ENCODE measurements around the gene SRD5A1.

SRD5A1 gene

DNA sequence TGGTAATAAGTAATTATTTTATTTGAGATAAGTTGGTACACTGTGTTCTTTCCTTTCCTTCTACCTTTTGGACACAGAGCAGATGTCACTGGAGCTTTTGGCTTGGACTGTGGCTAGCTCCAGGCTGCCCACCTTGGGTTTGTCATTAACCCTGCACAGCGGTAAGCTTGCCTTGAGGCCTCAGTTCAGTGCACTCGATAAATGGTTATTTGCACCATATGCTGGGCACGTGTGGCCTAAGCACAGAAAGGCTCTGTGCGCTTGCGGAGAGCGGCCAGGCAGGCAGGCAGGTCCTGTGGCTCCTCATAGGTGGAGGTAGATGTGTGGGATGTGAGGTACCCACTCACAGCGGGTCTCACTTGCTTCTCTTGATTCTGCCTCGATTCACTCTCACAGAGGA is 50.0 kb downstream of the SRD5A1 start:
- no peak for TF ChIP-seq CTCF (conservative IDR thresholded peaks at IDR 0.05; ENCODE audit: control insufficient read depth, insufficient read depth, low read depth, low read length)
- H3K4me3 ChIP-seq (ENCODE audit: control insufficient read depth, low read depth, low read length): no peak overlapping the region
- DNase-seq (ENCODE audit: low read depth): no peak

DNA sequence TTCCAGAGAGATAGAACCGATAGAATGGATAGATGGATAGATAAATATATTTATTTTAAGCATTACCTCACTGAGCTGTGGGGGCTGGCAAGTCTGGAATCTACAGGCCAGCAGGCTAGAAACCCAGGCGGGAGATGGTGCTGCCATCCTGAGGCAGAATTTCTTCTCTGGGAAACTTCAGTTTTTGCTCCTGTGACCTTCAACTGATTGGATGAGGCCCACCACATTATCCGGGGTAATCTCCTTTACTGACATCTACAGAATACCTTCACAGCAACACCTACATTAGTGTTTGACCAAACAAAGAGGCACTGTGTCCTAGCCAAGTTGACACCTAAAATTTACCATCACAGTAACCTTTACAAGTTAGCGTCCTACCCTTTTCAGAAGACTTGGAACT is 50.8 kb downstream of the SRD5A1 start:
- DNase-seq (ENCODE audit: low read depth): no peak
- H3K4me3 ChIP-seq (ENCODE audit: control insufficient read depth, low read depth, low read length): no peak overlapping the region
- no peak for TF ChIP-seq CTCF (conservative IDR thresholded peaks at IDR 0.05; ENCODE audit: control insufficient read depth, insufficient read depth, low read depth, low read length)

DNA sequence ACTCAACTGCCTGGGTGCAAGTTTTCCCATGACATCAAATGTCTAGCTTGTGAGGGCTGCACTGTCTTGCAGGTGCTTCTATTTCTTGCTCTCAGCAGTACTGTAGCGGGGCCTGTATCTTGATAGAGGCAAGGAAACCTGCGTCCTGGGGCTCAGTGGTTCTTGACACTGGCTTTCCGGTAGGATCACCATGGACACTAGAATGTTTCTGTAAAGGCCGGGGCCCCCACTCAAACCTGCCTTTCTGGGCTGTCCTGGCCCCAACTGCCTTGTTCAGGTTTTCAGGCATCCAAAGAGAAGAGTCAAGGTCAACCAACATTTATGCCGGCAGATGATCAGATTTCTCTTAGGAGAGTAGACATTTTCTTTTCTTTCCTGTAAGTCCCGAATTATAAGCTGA is 53.3 kb downstream of the SRD5A1 start:
- no peak overlapping the region for H3K4me3 ChIP-seq (ENCODE audit: control insufficient read depth, low read depth, low read length)
- no peak for TF ChIP-seq CTCF (conservative IDR thresholded peaks at IDR 0.05; ENCODE audit: control insufficient read depth, insufficient read depth, low read depth, low read length)
- DNase-seq (ENCODE audit: low read depth): no peak

GRCh38 chr5:6686915-6687409 is 53.7 kb downstream of the SRD5A1 start:
- peak overlapping the region; percentile 37 for H3K4me3 ChIP-seq (ENCODE audit: control insufficient read depth, low read depth, low read length)
- TF ChIP-seq CTCF (conservative IDR thresholded peaks at IDR 0.05; ENCODE audit: control insufficient read depth, insufficient read depth, low read depth, low read length): no peak
- DNase-seq (ENCODE audit: low read depth): peak; percentile 54

GRCh38 chr5:6687505-6687904 is 54.3 kb downstream of the SRD5A1 start:
- DNase-seq (ENCODE audit: low read depth): no peak
- no peak overlapping the region for H3K4me3 ChIP-seq (ENCODE audit: control insufficient read depth, low read depth, low read length)
- no peak for TF ChIP-seq CTCF (conservative IDR thresholded peaks at IDR 0.05; ENCODE audit: control insufficient read depth, insufficient read depth, low read depth, low read length)

DNA sequence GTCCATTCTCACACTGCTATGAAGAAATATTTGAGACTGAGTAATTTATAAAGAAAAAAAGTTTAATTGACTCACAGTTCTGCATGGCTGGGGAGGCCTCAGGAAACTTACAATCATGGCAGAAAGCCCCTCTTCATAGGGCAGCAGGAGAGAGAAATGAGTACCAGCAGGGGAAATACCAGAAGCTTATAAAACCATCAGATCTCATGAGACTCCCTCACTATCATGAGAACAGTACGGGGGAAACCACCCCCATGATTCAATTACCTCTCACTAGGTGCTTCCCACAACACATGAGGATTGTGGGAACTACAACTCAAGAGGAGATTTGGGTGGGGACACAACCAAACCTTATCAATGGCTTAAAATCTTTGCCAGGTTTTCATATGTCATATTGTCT is 59.7 kb downstream of the SRD5A1 start:
- no peak for DNase-seq (ENCODE audit: low read depth)
- no peak for TF ChIP-seq CTCF (conservative IDR thresholded peaks at IDR 0.05; ENCODE audit: control insufficient read depth, insufficient read depth, low read depth, low read length)
- H3K4me3 ChIP-seq (ENCODE audit: control insufficient read depth, low read depth, low read length): no peak overlapping the region

DNA sequence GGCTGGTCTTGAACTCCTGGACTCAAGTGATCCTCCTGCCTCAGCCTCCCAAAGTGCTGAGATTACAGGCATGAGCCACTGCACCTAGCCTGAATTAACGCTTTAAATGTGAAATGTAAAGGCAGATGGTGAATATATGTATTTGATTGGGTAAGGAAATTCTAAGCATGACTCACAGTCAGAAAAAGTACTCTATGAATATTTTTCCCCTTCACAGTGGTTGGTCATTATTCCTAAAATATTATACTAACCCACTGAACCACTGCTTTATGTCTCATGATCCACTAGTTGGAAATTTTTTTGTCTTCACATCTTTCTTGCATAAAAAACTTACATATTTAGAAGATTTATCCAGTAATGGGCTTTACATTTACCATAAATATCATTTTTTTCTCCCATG is 65.5 kb downstream of the SRD5A1 start:
- H3K4me3 ChIP-seq (ENCODE audit: control insufficient read depth, low read depth, low read length): no peak overlapping the region
- no peak for DNase-seq (ENCODE audit: low read depth)
- TF ChIP-seq CTCF (conservative IDR thresholded peaks at IDR 0.05; ENCODE audit: control insufficient read depth, insufficient read depth, low read depth, low read length): no peak

Data from fibroblast of mammary gland (primary cell).